GM12878 (cell line): ENCODE results near the gene ANAPC4. TPM values are rescaled to one million over a fixed set of nuclear protein-coding genes. Genes with fewer than 3 reads are reported as not detected.

ENCODE experiments used
- ATAC-seq: fragments of 200-7000 bp; cut with Tn5 transposase; 3 replicates; pipeline ENCODE4 v1.9.1; 2020; ENCODE audit warnings: mild to moderate bottlenecking, moderate library complexity
- BruUV-seq: library from RNA; stranded (reverse); fragments of 400-500 nt; replicated peaks from 2 replicates; lab custom pipeline; 2021; lab: Mats Ljungman, UMichigan
- CTCF ChIA-PET: fragments of 300-600 bp; sonication (Branson Sonifier 250); formaldehyde crosslinking; extraction: SDS; loops from one replicate; lab custom pipeline; 2021; ENCODE audit warnings: inconsistent platforms; lab: Yijun Ruan, JAX
- POLR2A ChIA-PET: fragments of 350-600 bp; formaldehyde crosslinking; extraction: SDS; loops from one replicate; lab custom pipeline; 2021; ENCODE audit warnings: inconsistent platforms; lab: Charles Lee
- RAD21 ChIA-PET: fragments of 300-600 bp; sonication (Branson Sonifier 250); formaldehyde crosslinking; loops from one replicate; lab custom pipeline; 2023; ENCODE audit warnings: antibody characterized with exemption; ENCODE audit not compliant: unreplicated experiment; lab: Charles Lee
- SMC1A ChIA-PET: fragments of 300-600 bp; sonication (Branson Sonifier 250); formaldehyde crosslinking; loops from one replicate; lab custom pipeline; 2023; ENCODE audit not compliant: unreplicated experiment, uncharacterized antibody; lab: Charles Lee
- DNase-seq: peaks from one replicate; pipeline ENCODE4 v3.0.0-alpha.2; 2011; ENCODE audit warnings: low read depth, low spot score
- FAIRE-seq: peaks from 3 replicates; lab custom pipeline; 2011; peaks lifted over from hg19 to GRCh38; lab: Jason Lieb, UNC
- H2AFZ ChIP-seq: 2 replicates; pipeline ENCODE4 v1.6.0; 2011; ENCODE audit warnings: low read depth, low read length, control low read depth; ENCODE audit not compliant: control insufficient read depth
- H3K27ac ChIP-seq: 2 replicates; pipeline ENCODE4 v1.5.1; 2011; ENCODE audit warnings: control low read depth; ENCODE audit not compliant: control insufficient read depth, insufficient read depth
- H3K27me3 ChIP-seq, 2 experiments: replicated peaks in 1 of 2; 2 replicates each; pipeline versions ENCODE4 v1.6.0 to v1.6.1; 2011; ENCODE audit warnings: low read length in 1 of 2; ENCODE audit not compliant: control insufficient read depth in 2 of 2, insufficient read depth in 2 of 2
- H3K36me3 ChIP-seq, 2 experiments: 2 replicates each; pipeline ENCODE4 v1.5.1; 2011; ENCODE audit warnings: low read length in 1 of 2; ENCODE audit not compliant: control insufficient read depth in 2 of 2, insufficient read depth in 2 of 2
- H3K4me1 ChIP-seq: 2 replicates; pipeline ENCODE4 v1.6.1; 2011; ENCODE audit warnings: mild to moderate bottlenecking, low read length, moderate library complexity, mixed read lengths; ENCODE audit not compliant: control insufficient read depth, insufficient read depth
- H3K4me2 ChIP-seq: 2 replicates; pipeline ENCODE4 v1.6.0; 2011; ENCODE audit warnings: control low read depth; ENCODE audit not compliant: control insufficient read depth, insufficient read depth
- H3K4me3 ChIP-seq: fragments of 200-600 bp; sonication (generic); 2 replicates; pipeline ENCODE4 v1.5.1; 2016
- H3K79me2 ChIP-seq: 2 replicates; pipeline ENCODE4 v1.6.0; 2011; ENCODE audit warnings: low read length; ENCODE audit not compliant: control insufficient read depth, insufficient read depth
- H3K9ac ChIP-seq: 2 replicates; pipeline ENCODE4 v1.8.0; 2011; ENCODE audit warnings: low read length, control low read depth, mixed read lengths; ENCODE audit not compliant: control insufficient read depth, insufficient read depth
- H3K9me3 ChIP-seq: replicated peaks from 3 replicates; pipeline ENCODE4 v1.5.1; 2011; ENCODE audit warnings: mild to moderate bottlenecking, low read length; ENCODE audit not compliant: control insufficient read depth, insufficient read depth
- H4K20me1 ChIP-seq: 2 replicates; pipeline ENCODE4 v1.6.0; 2011; ENCODE audit not compliant: control insufficient read depth, insufficient read depth
- ESRRA ChIP-seq: IDR thresholded peaks from 2 replicates; pipeline ENCODE4 v1.6.1; 2012; ENCODE audit warnings: mild to moderate bottlenecking, low read length, improper control_type of control experiment
- JUNB ChIP-seq: IDR thresholded peaks from 2 replicates; pipeline ENCODE4 v1.6.1; 2016; ENCODE audit warnings: antibody characterized with exemption, mild to moderate bottlenecking
- MYC ChIP-seq: IDR thresholded peaks from 2 replicates; pipeline ENCODE4 v1.6.1; 2011; ENCODE audit warnings: mild to moderate bottlenecking, low read length, moderate library complexity, inconsistent platforms; ENCODE audit not compliant: insufficient read depth, insufficient replicate concordance, insufficient read length, severe bottlenecking
- NR2C2 ChIP-seq: IDR thresholded peaks from 2 replicates; pipeline ENCODE4 v1.6.1; 2011; ENCODE audit warnings: borderline replicate concordance, low read depth; ENCODE audit not compliant: control insufficient read depth, insufficient read length
- POLR2AphosphoS2 ChIP-seq: IDR thresholded peaks from 2 replicates; pipeline ENCODE4 v1.6.1; 2011; ENCODE audit warnings: low read depth, mild to moderate bottlenecking, low read length, improper control_type of control experiment, moderate library complexity
- POU2F2 ChIP-seq: IDR thresholded peaks from 3 replicates; pipeline ENCODE4 v1.6.1; 2011; ENCODE audit warnings: low read depth, mild to moderate bottlenecking, low read length, borderline replicate concordance
- TBL1XR1 ChIP-seq: IDR thresholded peaks from 2 replicates; pipeline ENCODE4 v1.6.1; 2012; ENCODE audit warnings: low read depth, low read length, improper control_type of control experiment
- TCF12 ChIP-seq: IDR thresholded peaks from 2 replicates; pipeline ENCODE4 v1.6.1; 2011; ENCODE audit warnings: low read depth, mild to moderate bottlenecking, low read length
- WGBS: methylation state at CpG from one replicate; pipeline ENCODE4 v1.1.6; 2016; ENCODE audit warnings: low lambda C conversion rate; ENCODE audit not compliant: insufficient replicate concordance, insufficient coverage; ENCODE audit errors: missing lambda C conversion rate; 5-methylcytosine and 5-hydroxymethylcytosine counted together
- in situ Hi-C: fragments of 300-500 bp; cut with MboI; formaldehyde crosslinking; loops from 9 replicates; pipeline ENCODE4 v1.14.3; 2018; ENCODE audit warnings: mixed read lengths
- intact Hi-C: fragments of 100-400 bp; cut with micrococcal nuclease; formaldehyde crosslinking; loops from one replicate; pipeline ENCODE4 v1.14.2; 2022; ENCODE audit not compliant: unreplicated experiment
- polyA plus RNA-seq, 11 experiments: library from polyadenylated mRNA; depleted of rRNA in 4 of 11; unstranded in 6 of 11; stranded (reverse) in 5 of 11; fragments of >200 nt; fragmentation: Nextera tagmentation in 4 of 11; fragmentation: Illumina TruSeq in 1 of 11; extraction: Ambion mirVana in 4 of 11; extraction: Trizol in 1 of 11; gene quantifications; 1 replicate in 1 of 11; 2 replicates in 10 of 11; pipeline versions ENCODE4 v1.2.1 to v1.2.3, GENCODE V29; 2011 to 2016; ENCODE audit warnings: inconsistent platforms in 2 of 11, missing spikeins in 2 of 11, low read depth in 1 of 11
- total RNA-seq, 4 experiments: library from RNA; depleted of rRNA in 3 of 4; stranded (reverse); fragments of >200 nt in 3 of 4; fragmentation: Illumina TruSeq in 1 of 4; extraction: Trizol in 1 of 4; gene quantifications; 2 replicates each; pipeline versions ENCODE4 v1.2.1 to v1.2.3, GENCODE V29; 2013 to 2021
- TF ChIP-seq, protein P1 (sequence below): fragments of 450-650 bp; IDR thresholded peaks from 2 replicates; pipeline ENCODE4 v1.6.1; 2017; ENCODE audit warnings: mild to moderate bottlenecking, moderate library complexity
- TF ChIP-seq, protein P2 (sequence below): IDR thresholded peaks from 2 replicates; pipeline ENCODE4 v1.6.1; 2011; ENCODE audit warnings: borderline replicate concordance, low read depth, mild to moderate bottlenecking, moderate library complexity, low read length; ENCODE audit not compliant: insufficient read depth, poor library complexity, severe bottlenecking
- TF ChIP-seq, protein P3 (sequence below): fragments of 450-650 bp; IDR thresholded peaks from 2 replicates; pipeline ENCODE4 v1.6.1; 2017; ENCODE audit warnings: mild to moderate bottlenecking

Gene ANAPC4
- total and polyA plus RNA-seq, 10 of the 15 experiments (the other 5 are each of a cell fraction or from before 2014, with no cell fraction given) = 16.3 to 50.2 (median 29.9) TPM

DNA sequence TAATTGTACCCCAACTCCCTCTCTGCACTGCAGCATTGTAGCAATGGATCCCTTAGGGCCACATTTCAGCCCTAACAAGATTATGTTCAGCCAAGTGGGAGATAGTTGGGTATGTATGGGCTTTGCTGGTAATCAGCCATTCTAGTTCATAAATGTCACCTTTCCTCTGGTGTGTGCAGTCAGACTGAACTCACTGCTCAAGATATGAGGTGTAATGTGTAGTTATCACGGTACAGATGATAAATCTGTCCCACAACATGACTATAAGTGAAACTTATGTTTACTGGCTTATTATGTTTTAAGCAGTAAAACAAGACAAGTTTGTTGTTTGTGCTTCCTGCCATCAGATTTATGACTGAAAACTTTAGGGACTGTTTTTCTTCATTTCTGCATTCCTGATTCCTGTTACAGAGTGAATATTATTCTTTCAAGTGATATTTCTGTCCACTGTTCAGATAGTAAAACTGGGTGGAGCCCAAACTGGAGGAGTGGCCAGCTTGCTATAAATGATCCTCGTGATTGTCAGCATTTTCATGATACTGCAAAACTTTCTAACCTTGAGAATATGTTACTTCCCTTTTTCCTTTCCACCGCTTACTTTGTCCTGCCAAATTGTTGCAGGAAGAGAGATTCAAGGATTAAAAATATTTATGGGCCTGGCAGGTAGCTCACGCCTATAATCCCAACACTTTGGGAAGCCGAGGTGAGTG, 44.9 kb downstream of the ANAPC4 start (continued):
- TF ChIP-seq, protein P1, sequence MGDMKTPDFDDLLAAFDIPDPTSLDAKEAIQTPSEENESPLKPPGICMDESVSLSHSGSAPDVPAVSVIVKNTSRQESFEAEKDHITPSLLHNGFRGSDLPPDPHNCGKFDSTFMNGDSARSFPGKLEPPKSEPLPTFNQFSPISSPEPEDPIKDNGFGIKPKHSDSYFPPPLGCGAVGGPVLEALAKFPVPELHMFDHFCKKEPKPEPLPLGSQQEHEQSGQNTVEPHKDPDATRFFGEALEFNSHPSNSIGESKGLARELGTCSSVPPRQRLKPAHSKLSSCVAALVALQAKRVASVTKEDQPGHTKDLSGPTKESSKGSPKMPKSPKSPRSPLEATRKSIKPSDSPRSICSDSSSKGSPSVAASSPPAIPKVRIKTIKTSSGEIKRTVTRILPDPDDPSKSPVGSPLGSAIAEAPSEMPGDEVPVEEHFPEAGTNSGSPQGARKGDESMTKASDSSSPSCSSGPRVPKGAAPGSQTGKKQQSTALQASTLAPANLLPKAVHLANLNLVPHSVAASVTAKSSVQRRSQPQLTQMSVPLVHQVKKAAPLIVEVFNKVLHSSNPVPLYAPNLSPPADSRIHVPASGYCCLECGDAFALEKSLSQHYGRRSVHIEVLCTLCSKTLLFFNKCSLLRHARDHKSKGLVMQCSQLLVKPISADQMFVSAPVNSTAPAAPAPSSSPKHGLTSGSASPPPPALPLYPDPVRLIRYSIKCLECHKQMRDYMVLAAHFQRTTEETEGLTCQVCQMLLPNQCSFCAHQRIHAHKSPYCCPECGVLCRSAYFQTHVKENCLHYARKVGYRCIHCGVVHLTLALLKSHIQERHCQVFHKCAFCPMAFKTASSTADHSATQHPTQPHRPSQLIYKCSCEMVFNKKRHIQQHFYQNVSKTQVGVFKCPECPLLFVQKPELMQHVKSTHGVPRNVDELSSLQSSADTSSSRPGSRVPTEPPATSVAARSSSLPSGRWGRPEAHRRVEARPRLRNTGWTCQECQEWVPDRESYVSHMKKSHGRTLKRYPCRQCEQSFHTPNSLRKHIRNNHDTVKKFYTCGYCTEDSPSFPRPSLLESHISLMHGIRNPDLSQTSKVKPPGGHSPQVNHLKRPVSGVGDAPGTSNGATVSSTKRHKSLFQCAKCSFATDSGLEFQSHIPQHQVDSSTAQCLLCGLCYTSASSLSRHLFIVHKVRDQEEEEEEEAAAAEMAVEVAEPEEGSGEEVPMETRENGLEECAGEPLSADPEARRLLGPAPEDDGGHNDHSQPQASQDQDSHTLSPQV = no peak
- no peak for TF ChIP-seq POLR2AphosphoS2

DNA sequence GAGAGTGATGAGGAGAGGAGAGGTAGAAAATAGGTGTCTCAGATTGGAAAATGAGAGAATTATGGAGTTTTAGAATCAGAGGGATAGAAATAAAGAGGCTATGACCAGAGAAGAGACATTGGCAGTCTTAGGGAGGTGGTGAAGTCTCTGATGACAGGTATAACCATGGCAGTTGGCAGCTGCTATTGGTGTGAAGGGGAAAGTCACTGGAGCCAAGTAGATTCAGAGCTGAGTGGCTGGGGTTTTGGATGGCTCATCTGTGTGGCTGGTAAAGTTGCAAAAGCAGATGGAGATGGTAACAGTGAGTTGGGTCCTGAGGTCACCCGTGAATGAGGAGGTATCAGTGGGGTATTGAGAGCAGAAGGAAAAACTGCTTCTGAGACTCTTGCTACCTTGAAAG, 46.5 kb downstream of the ANAPC4 start:
- ChIA-PET CTCF (no interaction called here), SMC1A (no interaction called here), POLR2A (no interaction called here), RAD21 (no interaction called here)
- H3K27ac ChIP-seq = no peak overlapping the region
- DNase-seq (no peak), FAIRE-seq (no peak), ATAC-seq (no peak)
- no peak overlapping the region for H3K4me2 ChIP-seq
- H3K4me3 ChIP-seq = no peak overlapping the region
- no peaks in the 10 kb centered on the region for H3K27me3 ChIP-seq
- H3K9me3 ChIP-seq = no peaks in the 10 kb centered on the region
- intact Hi-C loops = no loop called here
- H4K20me1 ChIP-seq = no peaks in the 10 kb centered on the region
- peaks cover 3% of the 10 kb centered on the region; the same call in 1 of the 2 replicates for H3K4me1 ChIP-seq
- no peak overlapping the region for H2AFZ ChIP-seq
- H3K9ac ChIP-seq = no peak overlapping the region
- 100% methylated on average over 1 of the region's 1 CpG for WGBS
- BruUV-seq = no TSS peak
- H3K79me2 ChIP-seq = no peaks in the 10 kb centered on the region
- peaks cover 0 to 3% of the 10 kb centered on the region in 2 experiments; a peak in 1 of 4 replicates for H3K36me3 ChIP-seq
- in situ Hi-C loops = no loop called here
- TF ChIP-seq MYC (no peak), TCF12 (no peak), TBL1XR1 (no peak), JUNB (no peak), POU2F2 (no peak), ESRRA (no peak), NR2C2 (no peak)
- TF ChIP-seq, protein P2, sequence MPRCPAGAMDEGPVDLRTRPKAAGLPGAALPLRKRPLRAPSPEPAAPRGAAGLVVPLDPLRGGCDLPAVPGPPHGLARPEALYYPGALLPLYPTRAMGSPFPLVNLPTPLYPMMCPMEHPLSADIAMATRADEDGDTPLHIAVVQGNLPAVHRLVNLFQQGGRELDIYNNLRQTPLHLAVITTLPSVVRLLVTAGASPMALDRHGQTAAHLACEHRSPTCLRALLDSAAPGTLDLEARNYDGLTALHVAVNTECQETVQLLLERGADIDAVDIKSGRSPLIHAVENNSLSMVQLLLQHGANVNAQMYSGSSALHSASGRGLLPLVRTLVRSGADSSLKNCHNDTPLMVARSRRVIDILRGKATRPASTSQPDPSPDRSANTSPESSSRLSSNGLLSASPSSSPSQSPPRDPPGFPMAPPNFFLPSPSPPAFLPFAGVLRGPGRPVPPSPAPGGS = no peak
- TF ChIP-seq, protein P3, sequence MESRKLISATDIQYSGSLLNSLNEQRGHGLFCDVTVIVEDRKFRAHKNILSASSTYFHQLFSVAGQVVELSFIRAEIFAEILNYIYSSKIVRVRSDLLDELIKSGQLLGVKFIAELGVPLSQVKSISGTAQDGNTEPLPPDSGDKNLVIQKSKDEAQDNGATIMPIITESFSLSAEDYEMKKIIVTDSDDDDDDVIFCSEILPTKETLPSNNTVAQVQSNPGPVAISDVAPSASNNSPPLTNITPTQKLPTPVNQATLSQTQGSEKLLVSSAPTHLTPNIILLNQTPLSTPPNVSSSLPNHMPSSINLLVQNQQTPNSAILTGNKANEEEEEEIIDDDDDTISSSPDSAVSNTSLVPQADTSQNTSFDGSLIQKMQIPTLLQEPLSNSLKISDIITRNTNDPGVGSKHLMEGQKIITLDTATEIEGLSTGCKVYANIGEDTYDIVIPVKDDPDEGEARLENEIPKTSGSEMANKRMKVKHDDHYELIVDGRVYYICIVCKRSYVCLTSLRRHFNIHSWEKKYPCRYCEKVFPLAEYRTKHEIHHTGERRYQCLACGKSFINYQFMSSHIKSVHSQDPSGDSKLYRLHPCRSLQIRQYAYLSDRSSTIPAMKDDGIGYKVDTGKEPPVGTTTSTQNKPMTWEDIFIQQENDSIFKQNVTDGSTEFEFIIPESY = no peak
